NOMO-1 treated with dmso at 0.1 percent for 144 hours (cell line): ENCODE measurements around the gene DKK3.

Experiments
- DNase-seq: peaks from one replicate; lab custom pipeline; 2025; ENCODE audit not compliant: unreplicated experiment; lab: John Stamatoyannopoulos, UW

DKK3 gene

GRCh38 chr11:11948242-11948947, 60.0 kb downstream of the DKK3 start:
- DNase-seq = no peak

- DNase-seq = no peak
Observed at GRCh38 chr11:11947825-11948224, 60.6 kb downstream of the DKK3 start.

GRCh38 chr11:11946878-11947277, 61.5 kb downstream of the DKK3 start:
- no peak for DNase-seq

GRCh38 chr11:11946180-11946579, 62.2 kb downstream of the DKK3 start:
- no peak for DNase-seq

- no peak for DNase-seq
Observed at GRCh38 chr11:11944444-11944843, 64.0 kb downstream of the DKK3 start.

GRCh38 chr11:11942668-11943067, 65.8 kb downstream of the DKK3 start:
- DNase-seq = no peak

- no peak for DNase-seq
Observed at GRCh38 chr11:11940551-11940950, 67.9 kb downstream of the DKK3 start.

- no peak for DNase-seq
Observed at GRCh38 chr11:11937957-11938356, 70.5 kb downstream of the DKK3 start.

- DNase-seq = no peak
Observed at GRCh38 chr11:11937433-11937832, 71.0 kb downstream of the DKK3 start.

GRCh38 chr11:11935536-11935935, 72.9 kb downstream of the DKK3 start:
- no peak for DNase-seq

- DNase-seq = no peak
Observed at GRCh38 chr11:11931461-11932055, 76.9 kb downstream of the DKK3 start.

- no peak for DNase-seq
Observed at GRCh38 chr11:11929920-11930319, 78.5 kb downstream of the DKK3 start.

- no peak for DNase-seq
Observed at GRCh38 chr11:11923828-11924227, 84.6 kb downstream of the DKK3 start.

GRCh38 chr11:11916981-11917399, 91.4 kb downstream of the DKK3 start:
- no peak for DNase-seq

GRCh38 chr11:11915625-11916024, 92.8 kb downstream of the DKK3 start:
- DNase-seq = no peak

GRCh38 chr11:11913395-11913794, 95.0 kb downstream of the DKK3 start:
- DNase-seq = no peak
